Vagina (tissue), 2 donors: Measurements from ENCODE around the gene KCNJ10. TPM values are rescaled to one million over a fixed set of nuclear protein-coding genes. Genes with fewer than 3 reads are reported as not detected.

Experiments
- DNase-seq, 2 donors: peaks; one replicate each; pipeline ENCODE4 v3.0.0-alpha.2; 2017; ENCODE audit errors: extremely low spot score in 2 of 2
- H3K27ac ChIP-seq: fragments of 200-600 bp; sonication (generic); one replicate; pipeline ENCODE4 v1.5.1; 2019
- H3K27me3 ChIP-seq: fragments of 200-600 bp; sonication (generic); one replicate; pipeline ENCODE4 v1.5.1; 2019
- H3K36me3 ChIP-seq, 2 donors: fragments of 200-600 bp; sonication (generic); one replicate each; pipeline ENCODE4 v1.5.1; 2017 to 2019
- H3K4me1 ChIP-seq: fragments of 200-600 bp; sonication (generic); one replicate; pipeline ENCODE4 v1.5.1; 2019
- H3K4me3 ChIP-seq, 2 donors: fragments of 200-600 bp; sonication (generic); 1 replicate in 1 of 2; 2 replicates in 1 of 2; pipeline ENCODE4 v1.5.1; 2016 to 2019
- H3K9me3 ChIP-seq: fragments of 200-600 bp; sonication (generic); one replicate; pipeline ENCODE4 v1.5.1; 2019
- CTCF ChIP-seq, 3 experiments: fragments of 450-650 bp in 2 of 3; fragments of 200-600 bp in 1 of 3; sonication (generic) in 1 of 3; IDR thresholded peaks; one replicate each; pipeline ENCODE4 v1.5.1; 2017 to 2019; ENCODE audit warnings: antibody characterized with exemption in 3 of 3, mild to moderate bottlenecking in 2 of 3, moderate library complexity in 2 of 3
- POLR2A ChIP-seq, 2 donors: fragments of 450-650 bp; IDR thresholded peaks; one replicate each; pipeline ENCODE4 v1.6.1; 2017; ENCODE audit warnings: antibody characterized with exemption in 2 of 2, mild to moderate bottlenecking in 2 of 2, moderate library complexity in 2 of 2
- POLR2AphosphoS5 ChIP-seq, 2 donors: sonication (generic); formaldehyde crosslinking; IDR thresholded peaks; one replicate each; pipeline ENCODE4 v1.9.0; 2017; ENCODE audit warnings: antibody characterized with exemption in 2 of 2, mild to moderate bottlenecking in 2 of 2, low read depth in 1 of 2; ENCODE audit not compliant: insufficient read depth in 1 of 2
- intact Hi-C: fragments of 100-400 bp; cut with DNase I; formaldehyde crosslinking; loops from one replicate; pipeline ENCODE4 v1.15.1; 2023
- total RNA-seq: library from RNA; depleted of rRNA; stranded (reverse); fragments of >200 nt; gene quantifications from one replicate; pipeline ENCODE4 v1.2.3, GENCODE V29; 2016

Gene KCNJ10
- total RNA-seq, 1 donor from 2014 or later, result not detected

- Histone ChIP-seq H3K9me3 (no peaks in the 10 kb centered on the region), H3K27ac (no peak overlapping the region), H3K27me3 (no peaks in the 10 kb centered on the region), H3K4me1 (peaks cover 29% of the 10 kb centered on the region), H3K36me3 (peaks cover 0 to 9% of the 10 kb centered on the region in 2 donors), H3K4me3 (no peak overlapping the region)
- DNase-seq, result no peak
- intact Hi-C loops, result no loop called here
- TF ChIP-seq POLR2AphosphoS5 (IDR thresholded peaks at IDR 0.05; ENCODE audit: insufficient read depth in 1 of 2, low read depth in 1 of 2) (no peak), CTCF (IDR thresholded peaks at IDR 0.05) (no peak), POLR2A (IDR thresholded peaks at IDR 0.05) (no peak)
These were observed 41.5 kb downstream of the KCNJ10 start for GRCh38 chr1:160028426-160028825.

GRCh38 chr1:160025314-160025713 lies 44.6 kb downstream of the KCNJ10 start:
- H3K4me1 ChIP-seq, result peaks cover 11% of the 10 kb centered on the region
- DNase-seq, result no peak
- H3K27me3 ChIP-seq, result no peaks in the 10 kb centered on the region
- TF ChIP-seq POLR2A (IDR thresholded peaks at IDR 0.05) (no peak), CTCF (IDR thresholded peaks at IDR 0.05) (no peak), POLR2AphosphoS5 (IDR thresholded peaks at IDR 0.05; ENCODE audit: insufficient read depth in 1 of 2, low read depth in 1 of 2) (no peak)
- H3K4me3 ChIP-seq, result no peak overlapping the region
- peaks cover 0 to 9% of the 10 kb centered on the region in 2 donors for H3K36me3 ChIP-seq
- H3K27ac ChIP-seq, result no peak overlapping the region
- H3K9me3 ChIP-seq, result no peaks in the 10 kb centered on the region
- intact Hi-C loops, result no loop called here

- Histone ChIP-seq H3K36me3 (peaks cover 0 to 9% of the 10 kb centered on the region in 2 donors), H3K27me3 (no peaks in the 10 kb centered on the region)
- no peak for TF ChIP-seq POLR2AphosphoS5 (IDR thresholded peaks at IDR 0.05; ENCODE audit: insufficient read depth in 1 of 2, low read depth in 1 of 2)
- no peak for TF ChIP-seq POLR2A (IDR thresholded peaks at IDR 0.05)
- no peak for TF ChIP-seq CTCF (IDR thresholded peaks at IDR 0.05)
These were observed 45.6 kb downstream of the KCNJ10 start for GRCh38 chr1:160024195-160024905.

GRCh38 chr1:160022330-160023310 lies 47.3 kb downstream of the KCNJ10 start:
- DNase-seq, result no peak
- Histone ChIP-seq H3K27ac (no peak overlapping the region), H3K4me3 (no peak overlapping the region), H3K36me3 (peaks cover 0 to 9% of the 10 kb centered on the region in 2 donors), H3K27me3 (no peaks in the 10 kb centered on the region), H3K4me1 (no peaks in the 10 kb centered on the region), H3K9me3 (no peaks in the 10 kb centered on the region)
- intact Hi-C loops, result no loop called here
- TF ChIP-seq POLR2A (IDR thresholded peaks at IDR 0.05) (no peak), CTCF (IDR thresholded peaks at IDR 0.05) (no peak)

More at GRCh38 chr1:160024195-160024905, 45.6 kb downstream of the KCNJ10 start:
- Histone ChIP-seq H3K27ac (no peak overlapping the region), H3K4me1 (peaks cover 5% of the 10 kb centered on the region), H3K9me3 (no peaks in the 10 kb centered on the region), H3K4me3 (no peak overlapping the region)
- DNase-seq, result no peak
- intact Hi-C loops, result no loop called here
